GM18499 (cell line): ENCODE measurements around the gene SEMA6A.
"Not testable (repeated sequence)": the region's sequence is repeated elsewhere in the genome, so short reads cannot be mapped to it uniquely, and the experiment has no call there.

Source experiments
- ATAC-seq: cut with Tn5 transposase; IDR thresholded peaks from one replicate; pipeline ENCODE4 v1.9.1; 2021; ENCODE audit warnings: moderate number of reproducible peaks; ENCODE audit not compliant: insufficient read depth, unreplicated experiment

Gene SEMA6A

DNA sequence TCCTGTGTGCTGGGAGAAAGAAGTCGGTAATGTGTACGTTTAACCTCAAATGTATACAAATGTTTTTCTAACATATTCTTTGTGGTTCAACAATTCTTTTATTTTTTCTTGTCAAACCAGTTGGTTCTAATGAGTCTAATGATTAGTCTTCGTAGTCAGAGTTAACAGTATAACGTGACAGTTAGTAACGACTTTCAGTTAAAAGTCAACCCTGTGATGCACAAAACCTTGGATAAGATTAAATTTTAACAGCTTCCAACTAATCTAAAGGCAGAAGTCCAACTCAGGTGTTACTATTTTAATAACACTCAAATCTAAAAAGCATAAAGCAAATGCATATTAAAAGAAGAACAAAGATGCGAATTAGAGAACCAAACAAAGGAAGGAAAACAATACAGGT lies 47.0 kb downstream of the SEMA6A start:
- no peak for ATAC-seq

DNA sequence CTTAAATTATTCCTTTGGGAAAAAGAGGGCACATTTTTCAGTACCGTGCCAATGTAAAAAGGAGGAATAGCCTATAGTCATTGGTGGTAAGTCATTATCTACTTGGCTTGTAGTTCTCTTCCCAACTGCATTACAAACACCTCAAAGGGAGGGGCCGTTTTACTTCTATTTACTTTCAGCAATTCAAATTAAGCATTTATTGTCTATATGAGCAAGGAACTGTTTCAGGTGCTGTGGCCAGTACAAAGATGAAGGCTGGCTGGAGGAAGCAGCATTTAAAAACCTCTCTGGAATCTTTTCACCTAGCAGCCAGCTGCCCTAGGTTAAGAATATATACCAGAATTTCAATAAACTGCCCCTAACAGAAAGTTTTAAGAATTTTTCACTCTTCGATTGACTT lies 48.9 kb downstream of the SEMA6A start:
- ATAC-seq: no peak

DNA sequence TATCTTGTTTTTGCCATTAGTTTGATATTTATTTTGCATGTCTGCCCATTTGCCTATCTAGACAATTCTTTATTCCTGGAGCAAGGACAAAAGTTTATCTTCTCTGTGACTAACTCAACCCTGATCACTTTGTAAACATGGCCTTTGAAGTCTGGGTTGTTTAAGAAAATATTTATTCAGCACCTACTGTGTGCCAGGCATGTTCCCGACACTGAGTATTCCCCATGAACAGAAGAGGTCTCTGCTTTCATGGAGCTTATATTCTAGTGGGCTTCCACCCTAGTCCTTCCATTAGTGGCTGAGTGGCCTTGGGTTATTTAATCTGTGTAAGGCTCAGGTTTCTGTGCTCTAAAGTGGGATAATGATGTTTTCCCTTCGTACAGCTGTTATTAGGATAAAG lies 49.7 kb downstream of the SEMA6A start:
- no peak for ATAC-seq

DNA sequence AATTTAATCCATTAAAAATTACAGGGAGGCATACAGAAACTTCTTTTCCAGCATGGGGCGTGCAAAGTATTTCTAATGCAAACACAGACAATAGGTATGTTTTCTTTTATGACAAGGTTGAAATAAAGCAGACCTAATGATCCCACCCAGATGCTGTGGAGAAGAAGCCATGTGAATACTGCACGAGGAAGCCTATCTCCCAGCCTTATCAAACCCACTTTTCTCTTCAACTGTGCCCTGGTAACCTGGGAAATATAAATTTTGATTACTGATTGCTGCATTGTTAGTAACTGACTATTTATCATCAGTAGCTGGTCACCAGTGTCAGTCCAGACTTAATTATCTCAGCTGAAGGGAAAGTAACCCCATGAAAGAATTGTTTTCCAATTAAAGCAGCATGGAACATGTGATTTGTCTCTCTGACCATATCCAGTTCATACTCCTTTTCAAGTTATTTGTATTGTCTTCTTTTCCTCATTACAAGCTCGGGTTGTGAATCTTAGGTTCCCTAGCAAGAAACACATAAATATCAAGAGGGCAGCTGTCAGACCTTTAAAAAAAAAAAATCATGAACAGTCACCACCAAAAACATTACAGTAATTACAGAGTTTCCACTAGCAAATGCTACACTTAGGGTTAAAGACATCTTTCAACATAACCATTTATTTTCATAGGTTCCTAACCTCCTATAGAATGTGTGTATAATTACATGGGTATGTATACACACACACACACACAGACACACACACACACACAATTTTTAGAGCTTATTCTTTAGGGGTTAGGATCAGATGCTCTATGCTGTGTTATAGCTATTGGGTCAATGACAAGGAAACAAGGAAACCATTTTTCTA lies 50.3 kb downstream of the SEMA6A start:
- ATAC-seq: no peak

DNA sequence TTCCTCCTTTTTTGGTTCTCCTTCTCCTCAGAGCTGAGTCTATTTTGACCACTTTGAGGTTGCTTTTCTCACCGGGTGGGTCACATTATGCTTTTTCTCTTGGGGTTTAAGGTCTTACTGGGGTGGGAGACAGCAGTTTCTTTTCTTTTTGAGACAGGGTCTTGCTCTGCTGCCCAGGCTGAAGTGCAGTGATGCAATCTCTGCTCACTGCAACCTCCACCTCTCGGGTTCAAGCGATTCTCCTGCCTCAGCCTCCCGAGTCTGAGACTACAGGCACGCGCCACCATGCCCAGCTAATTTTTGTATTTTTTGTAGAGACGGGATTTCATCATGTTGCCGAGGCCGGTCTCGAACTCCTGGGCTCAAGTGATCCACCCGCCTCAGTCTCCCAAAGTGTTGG lies 51.4 kb downstream of the SEMA6A start:
- not testable (repeated sequence) for ATAC-seq

DNA sequence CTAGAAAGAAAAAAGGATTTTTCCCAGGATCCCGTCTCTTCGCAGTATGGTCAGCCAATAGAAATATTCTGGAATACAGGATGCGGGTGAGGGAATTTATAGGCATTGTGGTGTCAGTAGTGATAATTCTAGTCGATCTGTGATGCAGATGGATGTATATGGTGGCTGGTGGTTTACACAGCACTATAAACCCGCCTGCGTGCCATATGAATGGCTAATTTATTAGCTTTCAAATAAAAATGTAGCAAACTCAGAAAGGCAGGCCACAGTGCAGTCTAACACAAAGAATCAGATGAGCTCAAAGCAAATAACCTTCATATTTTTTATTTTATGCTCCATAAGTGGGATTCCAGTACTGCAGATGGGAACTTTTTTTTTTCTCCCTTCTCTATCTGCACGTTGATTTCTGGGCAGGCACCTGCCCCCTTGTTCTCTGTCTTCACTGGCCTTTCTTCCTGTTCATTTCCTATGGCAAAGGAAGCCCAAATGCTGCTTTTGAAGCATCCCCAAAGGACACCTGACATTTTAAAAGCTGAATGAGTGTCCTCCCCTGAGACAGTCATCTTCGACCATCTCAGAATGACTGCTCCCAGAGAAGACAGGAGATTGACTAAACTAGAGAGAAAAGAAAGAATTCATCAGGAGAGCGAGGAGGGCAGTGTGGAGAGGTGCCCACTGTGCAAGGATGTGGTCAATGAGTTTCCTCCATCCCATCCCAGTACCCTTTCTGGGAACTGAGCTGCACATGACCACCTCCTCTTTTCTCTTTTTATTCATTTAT lies 52.1 kb downstream of the SEMA6A start:
- ATAC-seq: no peak

DNA sequence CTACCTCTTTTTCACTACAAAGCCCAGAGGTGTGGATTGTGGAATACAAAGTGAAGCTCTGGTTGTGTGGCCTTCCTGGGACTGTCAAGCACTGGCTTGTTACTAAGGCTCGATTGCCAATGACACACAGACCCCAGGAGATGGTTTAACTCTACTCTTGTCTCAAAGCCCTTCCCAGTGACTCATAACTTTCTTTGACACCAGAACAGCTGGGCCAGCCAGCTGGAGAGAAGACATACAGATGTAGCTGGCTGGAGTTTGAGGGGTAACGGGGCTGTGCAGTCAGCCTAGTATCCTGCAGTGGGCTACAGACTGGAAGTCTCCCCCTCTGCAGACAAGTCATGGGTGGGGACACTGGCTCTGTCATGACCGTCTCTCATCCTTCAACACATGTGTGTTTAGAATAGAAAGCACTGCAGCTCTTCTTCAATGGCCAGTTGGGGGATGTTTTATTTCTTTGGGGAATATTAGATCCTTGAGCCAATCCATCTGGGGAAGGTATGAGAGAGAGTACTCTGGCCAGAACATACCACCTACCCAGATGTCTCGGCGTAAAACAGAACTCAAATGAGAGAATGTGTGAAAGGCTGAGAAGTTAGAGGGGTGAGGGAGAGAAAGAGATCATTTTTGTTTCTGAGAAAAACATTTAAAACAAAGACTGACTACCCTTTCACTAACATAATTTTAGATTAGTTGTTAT lies 53.3 kb downstream of the SEMA6A start:
- ATAC-seq: no peak

DNA sequence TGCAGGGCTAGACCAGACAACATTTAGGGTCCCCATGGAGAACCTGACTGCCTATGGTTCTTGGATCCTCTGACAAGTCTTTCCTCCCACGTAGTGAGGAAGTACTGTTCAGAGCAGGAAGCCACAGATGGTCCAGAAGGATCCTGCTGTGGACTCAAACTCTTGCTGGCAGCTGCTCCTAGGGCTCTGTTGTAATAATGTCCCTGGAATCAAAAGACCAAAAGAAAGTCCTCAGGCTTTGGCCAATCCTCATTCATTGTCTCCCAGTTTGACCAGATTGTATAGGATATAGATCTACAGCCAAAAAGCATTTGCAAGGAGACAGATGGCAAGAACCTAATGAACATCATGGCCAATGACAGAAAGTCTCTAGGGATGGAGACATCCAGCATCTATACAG lies 53.9 kb downstream of the SEMA6A start:
- ATAC-seq: no peak

DNA sequence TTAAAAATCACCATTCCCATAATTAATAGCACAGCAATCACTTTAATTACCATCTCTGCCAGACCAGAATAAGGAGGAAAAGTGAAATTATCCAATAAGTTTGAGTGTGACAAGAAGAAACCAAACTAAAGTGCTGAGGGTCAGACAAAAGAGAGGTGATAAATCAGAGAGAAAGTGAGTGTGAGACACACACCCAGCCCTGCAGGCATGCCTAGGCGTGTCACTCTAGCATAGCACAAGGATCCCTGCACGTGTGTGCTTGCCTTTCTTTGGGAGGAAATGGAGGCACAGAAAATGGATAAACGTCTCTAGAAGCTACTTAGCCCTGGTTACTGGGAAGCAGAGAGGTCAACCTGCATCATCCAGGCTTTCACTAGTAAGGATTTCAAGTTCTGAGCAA lies 56.2 kb downstream of the SEMA6A start:
- no peak for ATAC-seq

DNA sequence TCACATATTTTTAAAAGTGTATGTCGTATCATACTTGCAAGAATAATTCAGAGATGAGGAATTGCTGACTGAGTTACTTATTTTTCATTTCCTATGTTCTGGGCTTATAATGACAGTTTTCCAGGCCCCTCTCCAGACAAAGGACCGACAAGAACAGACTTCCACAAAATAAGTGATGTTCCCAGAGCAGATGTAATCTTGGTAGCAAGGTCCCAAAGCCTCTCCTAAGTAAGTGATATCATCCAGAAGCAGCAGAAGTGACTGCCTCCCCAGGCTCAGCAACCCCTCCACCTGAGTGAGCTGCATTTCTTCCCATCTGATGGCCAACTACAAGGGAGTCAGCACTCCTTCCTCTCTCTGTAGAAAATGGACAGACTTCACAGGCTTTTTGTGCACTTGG lies 57.1 kb downstream of the SEMA6A start:
- no peak for ATAC-seq

DNA sequence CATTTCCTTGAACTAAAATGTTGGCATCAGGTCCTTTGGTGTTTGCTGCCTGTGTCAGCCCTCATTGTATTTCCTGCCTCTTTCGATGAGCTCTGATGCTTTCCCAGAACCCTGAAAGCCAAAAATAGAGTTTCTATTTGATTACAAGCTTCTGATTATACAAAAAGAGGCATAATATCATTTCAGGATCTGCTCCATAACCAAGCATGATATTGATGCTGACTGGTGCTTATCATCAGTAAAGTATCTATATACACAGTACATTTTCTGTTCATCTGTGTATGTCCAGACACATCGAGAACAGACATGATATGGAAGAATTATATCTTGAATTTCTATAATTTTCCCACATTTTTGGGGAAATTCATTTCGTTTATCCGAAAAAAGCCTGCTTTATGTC lies 58.6 kb downstream of the SEMA6A start:
- ATAC-seq: no peak

DNA sequence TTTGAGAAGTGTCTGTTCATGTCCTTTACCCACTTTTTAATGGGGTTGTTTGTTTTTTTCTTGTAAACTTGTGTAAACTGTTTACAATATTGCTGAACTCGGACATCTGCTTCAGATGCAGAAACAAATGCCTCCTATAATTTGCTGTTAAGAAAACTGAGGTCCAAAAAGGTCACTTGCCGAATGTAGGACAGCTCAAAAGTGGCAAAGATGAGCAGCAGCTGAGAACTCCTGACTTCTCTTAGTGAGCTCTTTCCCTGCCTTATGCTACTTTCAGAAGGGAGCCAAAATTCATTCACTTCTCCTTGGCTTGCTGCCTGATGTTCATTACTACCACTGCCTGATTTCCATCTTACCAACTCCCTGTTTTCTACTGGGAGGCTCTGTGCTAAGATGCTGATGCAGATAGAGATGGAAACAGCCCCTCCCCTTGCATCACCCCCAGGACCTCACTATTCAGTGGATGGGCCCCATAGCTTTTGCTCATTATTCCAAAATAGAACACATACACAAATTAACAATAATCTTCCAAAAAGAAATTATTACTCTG lies 60.1 kb downstream of the SEMA6A start:
- no peak for ATAC-seq

DNA sequence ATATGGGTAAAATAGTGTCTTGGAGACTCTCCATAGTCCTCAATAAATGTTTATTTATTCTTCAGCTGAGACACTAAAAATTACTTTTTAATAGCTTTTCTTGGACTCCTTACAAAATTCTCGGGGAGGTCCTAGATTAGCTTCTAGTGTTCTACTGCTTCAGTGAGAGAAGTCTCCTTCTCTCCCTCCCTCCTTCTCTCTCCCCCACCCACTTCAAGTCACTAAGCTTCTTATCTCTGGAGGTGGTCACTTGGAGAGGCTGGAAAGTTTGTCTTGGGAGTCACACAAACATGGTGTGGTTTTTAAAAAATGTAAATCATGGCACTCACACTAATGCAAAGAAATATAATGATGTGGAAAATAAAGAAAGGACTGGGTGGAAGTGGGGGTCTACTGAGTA lies 64.1 kb downstream of the SEMA6A start:
- ATAC-seq: no peak

DNA sequence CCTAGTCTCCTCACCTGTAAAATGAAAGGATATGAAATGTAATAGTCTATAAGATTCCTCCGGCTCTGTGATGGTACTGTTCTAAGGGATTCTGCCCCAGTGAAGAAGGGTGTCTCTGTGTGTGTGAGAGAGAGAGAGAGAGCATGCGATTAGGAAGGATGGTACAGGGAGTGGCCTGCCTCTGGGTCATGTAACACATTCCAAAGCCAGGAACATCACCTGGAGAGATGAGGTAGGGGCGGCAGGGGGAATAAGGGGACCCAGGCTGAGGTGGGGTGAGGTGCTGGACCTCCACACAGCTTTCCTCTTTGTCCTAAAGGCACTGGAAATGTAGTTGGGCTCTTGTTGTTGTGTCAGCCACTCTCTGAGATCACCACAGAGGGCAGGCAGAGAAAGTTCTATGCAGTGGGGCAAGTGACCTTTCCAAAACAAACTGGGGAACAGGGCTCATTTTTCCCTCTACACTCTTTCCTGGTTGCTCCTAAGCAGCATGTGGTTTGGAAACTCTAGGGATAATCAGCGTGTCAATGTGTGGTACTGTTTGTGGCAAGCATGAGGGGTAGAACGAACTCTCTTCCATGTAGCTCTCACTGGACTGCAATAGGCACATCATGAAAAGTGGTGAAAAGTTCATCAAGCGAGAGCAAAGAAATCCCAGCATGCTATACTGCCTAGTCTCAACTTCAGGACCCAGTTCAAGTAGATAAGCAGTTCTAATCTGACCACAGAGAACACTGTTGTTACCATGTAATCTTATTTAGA lies 65.0 kb downstream of the SEMA6A start:
- ATAC-seq: no peak

DNA sequence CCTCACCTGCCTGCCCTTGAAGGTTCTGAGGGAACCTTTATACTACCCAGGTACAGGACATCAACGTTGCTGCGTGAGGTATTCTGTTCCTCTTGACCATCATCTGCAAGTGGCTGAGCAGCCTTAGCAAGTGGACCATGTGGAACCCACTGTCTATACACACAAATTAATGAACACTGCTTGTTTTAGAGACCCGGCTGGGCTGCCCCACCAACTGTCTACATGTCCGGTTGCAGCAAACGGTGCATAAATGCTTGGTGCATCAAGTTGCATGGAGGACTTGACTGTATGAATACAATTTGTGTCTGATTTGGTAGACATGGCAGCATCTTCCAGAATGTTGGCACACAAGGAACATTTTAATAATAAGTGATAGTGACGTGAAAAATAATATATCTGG lies 65.8 kb downstream of the SEMA6A start:
- ATAC-seq: no peak

DNA sequence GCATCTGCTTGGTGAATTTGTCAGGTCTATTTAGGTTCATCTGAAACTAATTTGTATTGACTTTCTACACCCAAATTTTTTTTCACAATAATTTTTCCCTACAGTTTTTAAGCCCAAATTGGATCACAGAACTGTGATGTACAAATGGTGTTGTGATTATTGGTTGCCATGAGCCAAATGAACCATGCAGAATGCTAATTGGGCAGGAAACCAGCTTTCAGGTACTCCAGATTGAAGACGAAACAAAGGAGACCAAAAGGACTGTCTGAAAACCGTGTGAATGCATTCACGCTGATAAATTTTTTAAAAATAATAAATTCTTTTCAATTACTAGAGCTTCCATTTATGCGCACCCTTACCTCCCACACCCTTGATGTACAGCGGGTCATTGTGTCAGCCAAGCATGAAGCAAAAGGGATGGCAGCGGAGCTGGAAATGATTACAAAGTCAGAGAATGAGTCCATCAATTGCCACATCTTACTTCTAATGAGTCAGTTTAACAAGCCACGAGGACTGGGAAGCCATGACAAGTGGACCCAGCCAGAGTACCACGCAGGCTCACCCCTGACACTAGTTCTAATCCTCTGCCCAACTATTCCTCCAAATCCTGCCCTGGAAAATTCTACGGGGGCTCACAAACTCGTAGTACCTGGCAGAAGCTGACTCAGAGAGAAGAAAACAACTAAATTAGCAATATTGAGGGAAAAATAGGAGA lies 66.5 kb downstream of the SEMA6A start:
- no peak for ATAC-seq

DNA sequence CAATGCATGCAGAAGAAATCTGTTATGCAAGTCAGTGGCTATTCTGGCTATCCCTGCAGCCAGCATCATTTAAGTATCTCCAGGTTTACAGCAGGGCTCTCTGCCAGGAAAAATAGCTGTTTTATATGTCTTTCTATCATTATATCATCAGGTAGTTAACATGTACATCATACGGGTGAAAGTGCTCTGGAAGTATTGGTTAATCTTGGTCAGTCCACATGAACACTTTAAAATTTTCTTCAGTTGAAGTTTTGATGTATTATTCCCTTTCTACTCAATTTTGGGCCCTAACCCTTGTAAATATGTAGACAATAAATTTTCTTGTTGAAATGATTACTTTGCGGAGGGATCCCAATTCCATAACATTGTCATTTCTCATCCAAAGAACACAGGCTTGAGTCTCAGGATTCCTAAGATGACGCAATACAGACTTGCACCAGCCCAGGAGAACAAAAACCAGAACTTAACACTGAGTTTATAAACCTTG lies 67.5 kb downstream of the SEMA6A start:
- no peak for ATAC-seq

DNA sequence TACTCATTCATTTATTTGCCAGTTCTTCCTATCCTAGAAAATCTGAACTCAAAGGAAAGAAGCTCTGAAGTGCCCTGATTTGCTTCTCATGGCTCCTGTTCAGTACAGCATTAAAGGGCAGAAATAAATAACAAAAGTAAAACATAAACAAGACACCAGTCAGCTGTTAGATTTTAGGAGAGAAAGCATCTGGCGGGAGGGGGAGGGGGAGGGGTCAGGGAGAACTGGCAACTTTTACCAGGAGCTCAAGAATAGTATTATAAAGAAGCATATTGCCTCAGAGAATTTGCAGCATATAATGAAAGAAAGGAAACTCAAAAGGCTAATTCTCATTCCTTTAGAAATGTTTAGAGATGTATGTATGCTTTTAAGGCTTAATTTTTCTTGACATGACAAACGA lies 68.1 kb downstream of the SEMA6A start:
- ATAC-seq: no peak

DNA sequence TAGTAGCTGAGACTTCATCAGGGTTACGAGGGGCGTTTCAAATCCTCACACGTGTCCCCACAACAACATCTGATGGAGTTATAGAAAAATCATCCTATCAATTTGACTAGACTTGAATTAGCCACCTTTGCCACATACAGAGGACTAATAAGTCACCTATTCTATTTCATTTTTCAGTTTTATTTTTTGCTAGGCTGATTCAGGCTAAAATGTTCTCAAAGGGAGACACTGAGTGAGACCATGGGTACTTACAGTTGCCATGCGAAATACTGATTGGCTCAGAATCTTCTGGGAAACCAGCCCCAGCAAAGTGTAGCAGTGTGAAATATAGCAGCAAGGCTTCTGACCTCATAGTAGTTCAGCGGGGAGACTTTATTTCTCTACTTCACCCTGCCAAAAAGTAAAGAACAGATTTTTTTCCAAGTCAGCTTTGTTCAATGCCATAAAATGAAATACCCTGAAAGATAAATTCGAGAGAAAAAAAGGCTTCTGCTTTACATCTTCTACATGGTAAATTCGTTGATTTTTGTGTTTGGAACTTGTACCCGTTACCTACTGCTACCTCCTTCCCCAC lies 69.9 kb downstream of the SEMA6A start:
- ATAC-seq: no peak
